ENCODE measurements around the gene SLC49A3. TPM values are rescaled to one million over a fixed set of nuclear protein-coding genes. Genes with fewer than 3 reads are reported as not detected.
A peak's percentile ranks its signal among the peaks of the same experiment; 100 is the strongest.

SLC49A3 gene
- total and polyA plus RNA-seq, 2 experiments from 2014 or later, result 1.3 to 3.7 TPM

DNA sequence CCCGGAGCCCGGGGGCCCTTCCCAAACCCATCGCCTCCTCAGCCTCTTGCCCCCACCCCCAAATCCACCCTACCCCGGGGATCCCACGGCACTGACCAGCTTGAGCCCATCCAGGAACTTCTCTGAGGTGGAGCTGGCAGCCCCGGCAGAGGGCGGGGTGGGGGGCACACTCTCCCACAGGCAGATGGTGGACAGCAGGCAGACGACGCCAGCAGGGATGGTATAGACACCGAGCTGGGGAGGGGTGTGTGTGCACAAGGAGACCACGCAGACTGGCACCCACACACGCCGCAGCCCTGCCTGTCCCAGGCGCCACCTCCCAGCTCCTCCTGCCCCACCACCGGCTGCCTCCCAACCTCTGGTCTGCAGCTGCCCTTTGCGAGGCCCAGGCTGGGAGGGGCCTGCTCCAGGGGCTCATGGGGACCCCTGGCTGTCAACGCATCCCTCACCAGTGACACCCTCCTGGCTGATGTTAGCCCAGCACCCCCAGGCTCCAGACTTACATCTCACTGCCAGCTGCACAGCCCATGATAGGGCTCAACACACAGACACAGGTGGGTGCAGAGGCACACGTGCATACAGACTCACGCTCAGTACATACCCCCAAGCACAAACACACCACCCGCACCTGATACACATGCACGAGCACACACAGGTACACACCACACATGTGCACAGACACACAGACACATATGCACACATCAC is 4.2 kb downstream of the SLC49A3 start:
- Mint-ChIP-seq H3K4me1 (peaks cover 15% of the 10 kb centered on the region), H3K9me3 (no peaks in the 10 kb centered on the region; the same call in 1 of the 3 replicates), H3K36me3 (ENCODE audit: low read depth) (no peaks in the 10 kb centered on the region; the same call in 2 of the 3 replicates), H3K4me3 (no peak overlapping the region), H3K27ac (no peak overlapping the region), H3K27me3 (ENCODE audit: insufficient read depth, low read depth, poor library complexity) (peaks cover 12% of the 10 kb centered on the region)
- no peak overlapping the region for H3K4me2 ChIP-seq
- H3K27ac ChIP-seq (ENCODE audit: low read depth), result no peak overlapping the region
- H3K27me3 ChIP-seq (ENCODE audit: insufficient read depth), result no peaks in the 10 kb centered on the region
- ATAC-seq, result no peak
- no peak for TF ChIP-seq ZNF331 (CRISPR knock-in tag; IDR thresholded peaks at IDR 0.05; ENCODE audit: low read depth)
- no peak for TF ChIP-seq POLR2AphosphoS5 (IDR thresholded peaks at IDR 0.05; ENCODE audit: low read depth)
- H3K79me2 ChIP-seq (replicated peaks; ENCODE audit: insufficient read depth), result no peaks in the 10 kb centered on the region
- no peak overlapping the region for H2AFZ ChIP-seq
- H3K9me2 ChIP-seq (ENCODE audit: insufficient read depth), result no peaks in the 10 kb centered on the region
- H3K36me3 ChIP-seq (ENCODE audit: insufficient read depth), result no peaks in the 10 kb centered on the region
- H3K4me1 ChIP-seq (ENCODE audit: insufficient read depth), result peaks cover 6% of the 10 kb centered on the region
- peaks cover 10% of the 10 kb centered on the region; the same call in 1 of the 2 replicates for H3F3A ChIP-seq (replicated peaks; ENCODE audit: low read depth)
- no peak overlapping the region for H3K4me3 ChIP-seq
- H4K20me1 ChIP-seq (replicated peaks; ENCODE audit: insufficient read depth), result no peaks in the 10 kb centered on the region
- no peak for DNase-seq (ENCODE audit: low spot score)

DNA sequence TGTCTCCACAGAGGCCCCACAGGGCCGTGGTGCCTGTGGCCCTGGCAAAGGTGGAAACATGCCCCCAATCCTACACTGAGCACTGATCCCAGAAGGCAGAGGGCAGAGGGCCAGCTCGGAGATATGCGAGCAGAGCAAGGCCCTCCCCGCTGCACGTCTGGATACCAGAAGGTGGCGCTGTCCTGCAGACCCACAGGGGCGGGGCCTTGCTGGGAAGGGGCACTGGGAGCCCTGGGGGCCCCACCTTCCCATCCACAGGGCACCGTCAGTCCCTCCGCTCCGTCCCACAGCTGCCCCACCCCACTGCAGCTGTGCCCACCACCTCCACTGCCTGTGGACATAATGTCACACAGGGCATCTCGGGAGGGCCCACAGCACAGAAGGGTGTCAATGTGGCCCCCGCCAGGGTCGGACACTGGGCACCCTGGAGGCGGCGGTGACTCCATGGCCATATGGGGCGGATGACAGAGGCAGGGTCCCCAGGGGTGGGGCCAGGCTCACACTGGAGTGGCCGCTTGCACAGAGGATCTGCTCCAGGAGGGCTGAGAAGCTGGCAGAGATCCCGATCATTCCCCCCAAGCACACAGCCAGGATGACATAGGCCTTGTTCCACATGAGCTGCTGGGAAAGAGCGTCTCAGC is 4.8 kb downstream of the SLC49A3 start:
- Histone ChIP-seq H4K20me1 (replicated peaks; ENCODE audit: insufficient read depth) (no peaks in the 10 kb centered on the region), H3K9me2 (ENCODE audit: insufficient read depth) (no peaks in the 10 kb centered on the region), H3K4me1 (ENCODE audit: insufficient read depth) (no peaks in the 10 kb centered on the region), H3K36me3 (ENCODE audit: insufficient read depth) (no peaks in the 10 kb centered on the region), H3K4me2 (no peak overlapping the region), H3F3A (replicated peaks; ENCODE audit: low read depth) (peaks cover 7% of the 10 kb centered on the region; the same call in 1 of the 2 replicates), H3K4me3 (no peak overlapping the region), H2AFZ (no peak overlapping the region), H3K79me2 (replicated peaks; ENCODE audit: insufficient read depth) (no peaks in the 10 kb centered on the region), H3K27ac (ENCODE audit: low read depth) (no peak overlapping the region), H3K27me3 (ENCODE audit: insufficient read depth) (no peaks in the 10 kb centered on the region)
- peaks cover 14% of the 10 kb centered on the region for H3K27me3 Mint-ChIP-seq (ENCODE audit: insufficient read depth, low read depth, poor library complexity)
- H3K27ac Mint-ChIP-seq, result no peak overlapping the region
- no peak overlapping the region for H3K4me3 Mint-ChIP-seq
- no peaks in the 10 kb centered on the region; the same call in 1 of the 3 replicates for H3K9me3 Mint-ChIP-seq
- TF ChIP-seq JUNB (IDR thresholded peaks at IDR 0.05; ENCODE audit: unreplicated experiment) (no peak), ZNF331 (CRISPR knock-in tag; IDR thresholded peaks at IDR 0.05; ENCODE audit: low read depth) (no peak), CTCF (conservative IDR thresholded peaks at IDR 0.05; ENCODE audit: low read depth in 2 of 2) (peak; percentile 79 to 95), CREB1 (CRISPR knock-in tag; IDR thresholded peaks at IDR 0.05; ENCODE audit: low read depth) (peak; percentile 52; the same call in 1 of the 2 replicates), STAT1 (IDR thresholded peaks at IDR 0.05; ENCODE audit: unreplicated experiment) (no peak), ZNF462 (CRISPR knock-in tag; IDR thresholded peaks at IDR 0.05) (no peak), EZH2phosphoT487 (IDR thresholded peaks at IDR 0.05; ENCODE audit: unreplicated experiment) (no peak)
- TF ChIP-seq, protein P1, sequence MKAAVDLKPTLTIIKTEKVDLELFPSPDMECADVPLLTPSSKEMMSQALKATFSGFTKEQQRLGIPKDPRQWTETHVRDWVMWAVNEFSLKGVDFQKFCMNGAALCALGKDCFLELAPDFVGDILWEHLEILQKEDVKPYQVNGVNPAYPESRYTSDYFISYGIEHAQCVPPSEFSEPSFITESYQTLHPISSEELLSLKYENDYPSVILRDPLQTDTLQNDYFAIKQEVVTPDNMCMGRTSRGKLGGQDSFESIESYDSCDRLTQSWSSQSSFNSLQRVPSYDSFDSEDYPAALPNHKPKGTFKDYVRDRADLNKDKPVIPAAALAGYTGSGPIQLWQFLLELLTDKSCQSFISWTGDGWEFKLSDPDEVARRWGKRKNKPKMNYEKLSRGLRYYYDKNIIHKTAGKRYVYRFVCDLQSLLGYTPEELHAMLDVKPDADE (IDR thresholded peaks at IDR 0.05), result no peak
- H3K4me1 Mint-ChIP-seq, result peaks cover 13% of the 10 kb centered on the region
- DNase-seq (ENCODE audit: low spot score) (peak; percentile 92), ATAC-seq (peak; percentile 54)
- H3K36me3 Mint-ChIP-seq (ENCODE audit: low read depth), result no peaks in the 10 kb centered on the region; the same call in 2 of the 3 replicates
